DMS114 treated with DMSO at 0.1 percent for 48 hours (cell line): ENCODE data around the gene ARMH2.

Experiments
- DNase-seq: peaks from one replicate; lab custom pipeline; 2025; ENCODE audit not compliant: unreplicated experiment; lab: John Stamatoyannopoulos, UW

Gene ARMH2

DNA sequence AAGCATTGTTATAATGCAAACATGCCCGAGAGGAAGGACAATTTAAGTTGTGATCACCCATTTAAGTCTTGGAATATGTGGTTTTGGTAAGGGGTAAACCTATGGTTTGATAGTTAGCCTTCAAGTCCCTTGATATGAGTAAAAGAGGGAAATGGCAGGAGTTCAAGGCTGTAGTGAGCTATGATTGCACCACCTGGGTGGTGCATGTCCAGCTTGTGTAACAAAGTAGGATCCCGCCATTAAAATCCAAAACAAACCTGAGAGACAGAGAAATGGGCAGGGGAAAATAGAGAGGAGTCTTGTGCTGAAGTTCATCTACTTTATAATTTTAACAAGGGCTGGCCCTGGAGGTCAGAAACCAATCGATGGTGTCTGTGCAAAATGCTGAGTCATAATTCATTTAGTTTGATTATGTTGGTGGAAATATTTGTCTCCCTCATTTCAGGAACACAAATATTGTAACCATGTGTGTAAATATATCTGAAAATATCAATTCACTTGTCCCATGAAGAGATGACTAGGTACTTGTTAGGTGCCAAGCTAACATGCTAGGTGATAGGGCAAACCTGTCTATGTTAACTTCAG lies 23.2 kb upstream of the ARMH2 start:
- DNase-seq = no peak

DNA sequence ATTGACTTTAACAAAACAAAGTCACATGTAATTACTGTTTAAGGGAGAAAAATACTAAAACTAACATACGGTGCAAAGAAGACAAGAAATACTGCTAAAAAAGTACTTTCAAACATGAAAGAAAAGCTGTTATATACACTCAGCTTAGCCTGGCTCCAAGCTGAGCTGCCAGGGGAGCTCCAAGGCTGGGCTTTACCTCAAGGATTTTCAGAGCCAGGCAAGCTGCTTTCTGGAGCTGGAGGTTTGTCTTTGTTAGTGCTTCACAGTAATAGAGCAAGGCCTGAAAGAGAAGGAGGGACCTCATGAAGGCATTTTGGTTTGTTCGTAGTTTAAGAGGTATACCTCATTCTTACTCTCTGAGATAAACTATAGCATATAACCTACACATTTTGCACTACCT lies 19.6 kb upstream of the ARMH2 start:
- no peak for DNase-seq

DNA sequence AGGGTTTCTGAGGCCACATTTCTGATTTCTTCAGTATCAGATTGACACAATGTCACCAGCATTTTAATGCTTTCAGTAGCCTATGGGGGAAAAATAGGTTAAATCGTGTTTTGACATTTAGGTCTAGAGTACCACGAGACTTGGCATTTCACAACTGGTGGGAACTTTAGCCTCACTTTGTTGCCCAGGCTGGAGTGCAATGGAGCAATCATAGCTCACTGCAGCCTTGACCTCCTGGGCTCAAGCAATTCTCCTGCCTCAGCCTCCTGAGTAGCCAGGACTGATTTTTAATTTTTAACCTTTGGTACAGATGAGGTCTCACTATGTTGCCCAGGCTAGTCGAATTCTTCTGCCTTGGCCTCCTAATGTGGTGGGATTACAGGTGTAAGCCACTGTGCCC lies 11.0 kb upstream of the ARMH2 start:
- no peak for DNase-seq

DNA sequence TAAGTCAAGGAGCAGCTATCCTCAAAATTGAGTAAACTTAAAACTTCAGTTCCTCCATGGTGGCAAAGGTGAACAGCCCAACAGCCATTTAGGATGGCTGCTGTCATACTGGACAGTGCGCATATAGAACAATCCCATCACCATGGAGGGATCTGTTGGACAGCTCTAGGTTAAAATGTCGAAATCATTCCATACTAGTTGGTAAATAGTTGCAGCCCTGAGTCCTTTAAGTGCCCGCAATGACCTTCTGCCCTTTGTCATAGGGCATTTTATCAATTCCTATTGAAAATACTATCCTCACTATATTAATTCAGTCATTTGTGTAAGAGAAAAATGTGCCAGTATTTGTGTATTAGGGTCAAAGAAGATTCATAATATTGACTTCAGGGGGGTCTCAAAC lies 8.9 kb upstream of the ARMH2 start:
- DNase-seq = no peak

DNA sequence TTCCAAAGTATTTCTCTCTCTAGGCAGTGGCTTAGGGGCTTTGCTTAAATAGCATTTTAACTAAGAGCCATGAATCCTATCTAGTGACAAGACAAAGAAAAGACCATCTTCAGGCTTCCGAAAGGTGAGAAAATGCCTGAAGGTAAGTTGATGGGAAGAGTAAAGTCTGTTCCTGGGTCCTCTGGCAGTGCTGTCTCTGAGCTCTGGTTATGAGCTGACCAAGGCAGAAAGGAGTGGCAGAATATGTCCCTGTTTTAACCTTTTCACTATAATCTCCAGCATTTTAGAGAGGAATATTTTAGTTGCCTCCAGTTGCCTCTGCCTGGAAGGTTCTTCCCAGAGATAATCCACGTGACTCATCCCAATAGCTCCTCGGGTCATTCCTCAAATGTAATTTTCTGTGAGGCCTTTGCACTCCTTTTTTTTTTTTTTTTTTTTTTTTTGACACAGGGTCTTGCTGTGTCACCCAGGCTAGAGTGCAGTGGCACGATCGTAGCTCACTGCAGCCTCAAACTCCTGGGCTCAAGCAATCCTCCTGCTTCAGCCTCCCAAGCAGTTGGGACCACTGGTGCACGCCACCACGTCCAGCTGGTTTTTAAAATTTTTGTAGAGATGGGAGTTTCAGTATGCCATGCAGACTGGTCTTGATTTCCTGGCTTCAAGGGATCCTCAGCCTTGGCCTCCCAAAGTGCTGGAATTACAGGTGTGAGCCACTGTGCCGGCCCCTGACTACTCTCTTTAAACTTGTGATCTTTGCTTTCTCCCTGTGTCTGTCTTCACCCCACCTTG lies 3.7 kb upstream of the ARMH2 start:
- DNase-seq = no peak

DNA sequence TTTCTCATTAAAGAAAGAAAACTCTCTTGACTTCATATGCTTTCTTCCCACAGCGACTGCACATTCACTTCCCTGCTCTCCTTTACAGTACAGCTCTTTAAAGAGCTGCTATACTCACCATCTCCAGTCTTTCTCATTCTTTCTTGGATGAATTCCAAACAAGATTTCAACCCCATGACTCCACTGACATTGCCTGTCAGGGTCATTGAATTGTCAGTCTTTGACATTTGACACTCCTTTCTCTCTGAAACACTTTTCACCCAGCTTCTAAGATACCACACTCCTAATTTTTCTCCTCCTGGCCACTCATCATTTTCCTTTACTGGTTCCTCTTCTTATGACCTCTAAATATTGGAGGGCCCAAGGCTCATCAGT lies 811 bp upstream of the ARMH2 start:
- no peak for DNase-seq

DNA sequence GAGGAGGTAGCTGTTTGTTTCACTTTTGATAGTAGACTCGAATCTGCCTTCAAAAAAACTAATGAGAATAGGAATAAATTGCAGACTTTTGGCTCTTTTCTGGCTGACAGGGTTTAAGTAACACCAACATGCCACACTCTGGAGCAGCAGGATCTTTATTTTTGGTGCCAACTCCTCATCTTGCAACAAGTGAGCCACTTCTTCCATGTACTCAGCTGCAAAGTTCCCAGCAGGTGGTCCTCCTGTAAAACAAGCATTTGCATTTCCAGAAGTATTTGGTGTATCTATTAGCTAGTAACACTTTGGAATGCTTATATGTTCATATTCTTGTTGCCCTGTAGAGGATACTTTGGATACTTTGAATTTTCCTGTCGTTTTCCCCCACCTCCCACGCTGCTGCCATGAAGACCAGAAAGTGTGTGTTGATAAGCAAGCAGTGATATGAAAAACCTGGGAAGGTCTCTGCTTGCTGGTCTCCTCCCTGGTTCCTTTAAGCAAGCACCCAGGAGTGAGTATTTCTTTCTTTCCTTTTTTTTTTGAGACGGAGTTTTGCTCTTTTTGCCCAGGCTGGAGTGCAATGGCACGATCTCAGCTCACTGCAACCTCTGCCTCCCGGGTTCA lies 1.0 kb downstream of the ARMH2 start:
- no peak for DNase-seq

DNA sequence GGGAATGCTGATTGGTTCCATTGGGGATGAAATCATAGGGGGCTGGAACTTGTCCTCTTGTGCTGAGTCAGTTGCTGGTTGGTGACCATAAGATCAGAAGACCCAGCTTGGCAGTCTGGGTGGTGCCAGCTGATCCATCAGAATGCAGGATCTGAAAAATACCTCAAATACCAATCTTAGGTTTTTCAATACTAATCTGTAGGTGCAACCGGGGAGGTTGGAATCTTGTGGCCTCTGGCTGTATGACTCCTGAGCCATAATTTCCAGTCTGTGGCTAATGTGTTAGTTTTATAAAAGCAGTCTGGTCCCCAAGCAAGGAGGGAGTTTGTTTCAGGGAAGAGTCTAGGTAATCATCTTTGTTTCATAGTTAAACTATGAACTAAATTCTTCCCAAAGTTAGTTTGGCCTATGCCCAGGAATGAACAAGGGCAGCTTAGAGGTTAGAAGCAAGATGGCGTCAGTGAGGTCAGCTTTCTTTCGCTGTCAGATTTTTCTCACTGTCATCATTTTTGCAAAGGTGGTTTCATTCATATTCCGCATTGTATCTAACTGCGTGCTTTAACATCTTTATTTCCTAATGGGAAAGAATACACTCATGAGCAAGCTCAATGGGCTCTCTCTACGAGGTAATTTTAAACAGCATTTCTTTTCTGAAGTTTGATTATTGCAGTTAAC lies 2.0 kb downstream of the ARMH2 start:
- DNase-seq = no peak

DNA sequence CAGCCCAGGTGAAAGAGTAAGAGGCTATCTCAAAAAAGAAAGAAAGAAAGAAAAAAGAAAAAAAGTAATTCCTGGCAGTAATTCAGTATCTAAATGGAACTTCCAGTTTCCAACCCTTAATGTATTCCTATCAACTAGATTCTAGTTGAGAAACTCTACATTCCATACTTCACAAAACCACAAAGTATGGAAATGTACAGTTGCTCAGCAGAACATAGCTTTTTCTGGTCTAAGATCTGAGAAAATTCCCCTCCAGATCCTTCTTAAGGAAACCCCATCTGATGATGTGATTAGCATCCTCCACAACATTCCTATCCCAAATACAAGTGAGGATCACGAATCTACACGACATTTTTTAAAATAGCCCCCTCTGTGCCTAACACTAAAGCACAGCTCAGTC lies 3.6 kb downstream of the ARMH2 start:
- no peak for DNase-seq

DNA sequence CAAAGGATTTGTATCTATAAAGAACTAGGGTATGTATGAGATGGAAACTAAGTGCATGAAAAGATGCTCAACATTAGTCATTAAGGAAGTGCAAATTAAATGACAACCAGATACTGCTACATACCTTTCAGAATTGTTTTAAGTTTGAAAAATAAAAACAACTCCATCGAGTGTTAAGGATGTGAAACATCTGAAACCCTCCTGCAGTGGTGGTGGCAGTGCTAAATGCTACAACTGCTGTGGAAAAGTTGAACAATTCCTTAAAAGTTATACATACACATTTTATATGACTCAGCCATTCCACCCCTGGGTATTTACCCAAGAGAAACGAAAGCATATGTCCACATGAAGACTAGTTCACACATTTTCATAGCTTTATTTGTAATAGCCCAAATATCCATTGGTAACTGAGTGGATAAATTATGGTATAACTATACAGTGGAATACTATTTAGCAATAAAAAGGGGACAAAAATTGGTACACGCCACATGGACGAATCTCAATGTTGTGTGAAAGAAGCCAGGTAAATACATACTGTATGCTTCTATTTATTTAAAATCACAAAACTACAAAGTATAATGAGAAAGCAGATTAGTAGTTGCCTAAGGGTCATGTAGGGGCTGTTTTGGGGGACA lies 10.6 kb downstream of the ARMH2 start:
- DNase-seq = no peak

DNA sequence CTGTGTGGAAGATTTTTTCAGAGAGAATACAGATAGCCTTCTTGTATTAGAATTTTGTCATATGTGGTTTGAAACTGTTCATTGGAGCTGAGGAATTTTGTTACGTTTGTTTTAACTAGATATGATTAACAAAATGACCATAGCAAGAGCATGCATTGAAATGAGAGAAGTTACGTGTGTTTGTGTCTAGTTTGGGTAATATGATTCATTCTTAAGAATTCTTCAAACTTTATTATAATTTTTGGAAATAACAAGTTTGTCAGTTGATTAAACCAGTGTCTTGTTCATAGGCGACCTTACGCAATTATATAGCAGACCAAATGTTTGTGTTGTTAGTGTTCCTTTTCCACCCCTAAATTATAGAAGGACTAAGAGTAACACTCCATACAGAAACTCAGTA lies 18.5 kb downstream of the ARMH2 start:
- DNase-seq = no peak

DNA sequence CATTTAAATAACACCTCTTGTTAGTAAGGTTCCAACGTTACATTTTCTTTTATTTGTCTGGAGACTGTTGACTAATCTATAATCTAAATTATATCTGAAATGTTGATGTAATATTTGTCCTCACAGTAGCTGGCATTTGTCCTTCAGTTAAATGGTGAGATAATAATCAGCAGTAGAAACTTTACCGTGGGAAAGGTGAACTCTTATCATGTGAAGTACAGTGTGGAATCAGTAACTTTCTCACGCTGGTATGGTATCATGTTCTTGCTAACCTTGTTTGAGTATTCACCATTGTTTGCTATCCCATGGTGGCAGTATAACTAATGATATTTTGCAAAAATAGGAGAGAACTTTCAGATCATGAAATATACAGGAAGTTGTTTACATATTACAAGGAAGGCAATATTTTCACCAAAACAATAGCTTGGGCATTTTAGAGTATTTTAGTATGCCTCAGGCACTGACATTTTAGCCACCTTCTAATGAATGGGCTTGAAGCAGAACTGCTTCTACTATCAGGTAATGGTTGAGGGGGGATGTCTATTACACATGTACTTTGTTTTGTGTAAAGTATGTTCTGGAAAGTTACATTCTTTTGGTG lies 19.2 kb downstream of the ARMH2 start:
- no peak for DNase-seq

DNA sequence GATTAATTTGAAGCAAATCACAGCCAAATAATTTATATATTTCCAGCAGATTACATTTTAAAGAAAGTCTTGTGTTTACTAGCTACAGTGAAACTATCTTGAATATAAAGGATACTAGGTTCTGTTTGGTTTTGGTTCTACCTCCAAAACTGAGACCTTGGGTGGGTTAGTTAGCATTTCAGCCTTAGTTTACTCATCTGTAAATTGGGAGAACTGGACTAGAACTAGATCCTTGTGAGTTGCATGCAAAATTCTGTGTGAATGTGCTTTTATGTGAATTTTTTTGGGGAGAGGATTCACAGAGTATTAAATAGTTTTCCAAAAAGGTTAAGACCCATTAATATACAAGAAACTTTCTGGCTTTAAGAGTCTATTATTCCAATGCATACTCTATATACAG lies 19.8 kb downstream of the ARMH2 start:
- DNase-seq = no peak

DNA sequence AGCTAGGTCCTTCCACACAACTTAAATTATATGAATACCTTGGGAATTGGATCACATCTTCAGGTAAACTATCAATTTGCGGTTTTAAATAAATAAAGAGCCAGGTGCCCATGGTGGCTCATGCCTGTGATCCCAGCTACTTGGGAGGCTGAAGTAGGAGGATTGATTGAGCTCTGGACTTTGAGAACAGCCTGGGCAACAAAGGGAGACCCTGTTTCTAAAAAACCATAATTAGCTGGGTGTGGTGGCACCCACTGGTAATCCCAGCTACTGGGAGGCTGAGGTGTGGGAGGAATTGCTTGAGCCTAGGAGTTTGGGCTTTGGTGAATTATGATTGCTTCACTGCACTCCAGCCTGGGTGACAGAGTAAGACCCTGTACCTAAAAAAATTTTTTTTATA lies 20.6 kb downstream of the ARMH2 start:
- no peak for DNase-seq

DNA sequence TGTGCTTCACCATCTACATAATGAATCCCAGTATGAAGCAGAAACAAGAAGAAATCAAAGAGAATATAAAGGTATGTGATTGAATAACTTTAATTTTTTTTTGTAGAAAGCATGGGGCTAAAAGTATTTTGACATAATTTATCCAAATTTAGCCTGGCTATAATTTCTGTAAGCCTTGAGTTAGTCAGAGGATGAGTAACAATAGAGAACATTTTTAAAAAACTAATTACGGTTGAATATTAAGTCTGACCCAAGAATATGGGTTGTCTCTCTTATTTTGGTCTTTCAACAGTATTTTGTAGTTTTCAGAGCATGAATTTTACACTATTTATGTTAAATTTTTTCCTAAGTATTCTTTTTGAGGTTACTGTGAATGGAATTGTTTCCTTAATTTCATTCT lies 21.5 kb downstream of the ARMH2 start:
- DNase-seq = no peak

DNA sequence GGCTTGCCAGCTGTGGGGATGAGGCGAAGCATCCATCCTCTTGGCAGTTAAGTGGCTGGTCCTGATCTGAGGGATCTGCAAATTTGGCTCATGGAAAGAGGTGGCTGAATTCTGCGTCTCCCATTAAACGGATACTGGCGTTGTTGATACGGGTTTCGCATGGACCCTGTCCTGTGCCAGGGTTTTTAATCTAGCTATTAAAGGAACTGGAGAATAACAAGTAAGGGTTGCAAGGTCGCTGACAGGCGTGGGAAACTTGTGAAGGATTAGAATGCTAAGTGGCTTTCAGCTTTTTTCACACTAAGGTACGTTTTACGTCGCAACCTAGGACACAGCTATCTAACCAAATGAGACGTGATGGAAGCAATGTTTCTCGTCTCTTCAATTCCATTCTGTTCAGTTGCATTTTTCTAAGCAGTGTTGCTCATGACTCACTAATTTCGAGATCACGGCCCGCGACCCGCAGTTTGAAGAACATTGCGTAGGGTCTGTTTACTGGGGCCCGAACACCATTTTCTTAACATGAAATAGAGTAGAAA lies 23.1 kb downstream of the ARMH2 start:
- DNase-seq = no peak

DNA sequence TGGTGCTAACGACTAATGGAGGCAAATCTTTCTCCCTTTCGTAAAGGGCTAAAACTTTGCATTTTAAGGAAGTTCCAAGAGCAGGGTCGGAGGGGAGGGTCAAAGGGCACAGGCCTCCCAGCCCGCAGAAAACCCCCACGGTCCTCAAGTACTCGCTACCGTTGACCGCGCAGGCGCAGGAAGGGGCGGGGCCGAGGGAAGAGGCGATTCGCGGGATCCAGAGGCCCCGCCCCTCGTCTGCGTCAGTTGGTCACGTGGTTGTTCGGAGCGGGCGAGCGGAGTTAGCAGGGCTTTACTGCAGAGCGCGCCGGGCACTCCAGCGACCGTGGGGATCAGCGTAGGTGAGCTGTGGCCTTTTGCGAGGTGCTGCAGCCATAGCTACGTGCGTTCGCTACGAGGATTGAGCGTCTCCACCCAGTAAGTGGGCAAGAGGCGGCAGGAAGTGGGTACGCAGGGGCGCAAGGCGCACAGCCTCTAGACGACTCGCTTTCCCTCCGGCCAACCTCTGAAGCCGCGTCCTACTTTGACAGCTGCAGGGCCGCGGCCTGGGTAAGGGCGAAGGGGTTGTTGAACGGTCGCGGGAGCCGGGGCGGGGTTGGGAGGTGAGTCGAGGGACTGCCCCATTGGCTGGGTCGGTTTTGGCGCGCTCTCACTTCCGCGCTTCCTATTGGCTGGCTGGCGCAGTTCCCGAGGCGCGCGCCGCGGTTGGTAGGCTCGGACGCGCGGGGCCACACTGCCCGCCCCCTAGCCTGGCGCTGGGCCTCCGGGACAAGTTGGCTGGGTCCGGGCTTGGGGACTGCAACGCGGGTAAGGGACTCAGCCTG lies 23.8 kb downstream of the ARMH2 start, which contains the start of gene GMNN:
Gene GMNN (plus strand): TSS at position 242 of the 824 bp plus-strand sequence. CDS start 2,310 bp downstream, outside the sequence.
- DNase-seq = peak; percentile 95

DNA sequence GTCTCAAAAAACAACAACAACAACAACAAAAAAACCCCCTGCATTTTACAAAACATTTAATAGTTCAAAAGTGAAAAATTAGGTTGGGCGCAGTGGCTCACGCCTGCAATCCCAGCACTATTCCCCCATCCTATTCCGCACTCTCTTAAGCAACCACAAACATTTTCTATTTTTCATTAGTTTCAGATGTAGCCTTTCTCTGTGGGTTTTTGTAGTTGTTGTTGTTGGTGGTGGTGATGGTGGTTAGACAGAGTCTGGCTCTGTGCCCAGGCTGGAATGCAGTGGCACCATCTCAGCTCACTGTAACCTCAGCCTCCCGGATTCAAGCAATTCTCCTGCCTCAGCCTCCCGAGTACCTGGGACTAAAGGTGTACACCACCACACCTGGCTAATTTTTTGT lies 30.4 kb downstream of the ARMH2 start:
- no peak for DNase-seq

DNA sequence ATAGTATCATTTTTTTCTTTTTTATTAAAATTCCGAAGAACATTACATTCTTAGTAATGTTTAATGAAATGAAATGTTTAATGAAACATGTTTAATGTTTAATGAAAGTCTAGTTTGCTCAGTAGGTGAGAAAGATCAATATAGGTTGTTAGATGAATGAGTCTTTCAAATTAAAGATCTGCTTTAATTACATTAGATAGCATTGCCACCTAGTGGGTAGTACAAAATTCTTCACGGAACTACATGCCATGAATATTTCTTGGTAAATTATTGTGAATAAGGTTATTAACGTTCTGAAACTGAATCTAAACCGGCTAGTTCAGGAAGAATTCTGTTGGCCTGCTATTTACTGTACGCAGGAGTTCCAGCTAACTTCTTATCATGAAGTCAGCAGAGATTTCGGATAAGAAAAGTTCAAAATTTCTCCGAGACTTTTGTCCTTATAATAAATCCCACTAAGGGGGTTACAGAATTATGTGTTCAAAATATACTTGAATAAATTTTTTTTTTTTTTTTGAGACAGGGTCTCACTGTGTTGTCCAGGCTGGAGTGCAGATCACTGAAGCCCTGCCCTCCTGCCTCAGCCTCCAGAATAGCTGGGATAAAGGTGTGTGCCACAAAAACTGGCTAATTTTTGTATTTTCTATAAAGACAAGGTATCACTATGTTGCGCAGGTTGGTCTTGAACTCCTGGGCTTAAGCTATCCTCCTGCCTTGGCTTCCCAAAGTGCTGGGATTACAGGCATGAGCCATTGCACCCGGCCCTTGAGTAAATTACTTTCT lies 31.8 kb downstream of the ARMH2 start:
- peak; percentile 46 for DNase-seq
